GM21619 (cell line): ENCODE measurements around the gene ZBTB46.
"Not testable (repeated sequence)": the region's sequence is repeated elsewhere in the genome, so short reads cannot be mapped to it uniquely, and the experiment has no call there.

Experiments used
- ATAC-seq: cut with Tn5 transposase; IDR thresholded peaks from one replicate; pipeline ENCODE4 v1.9.1; 2021; ENCODE audit not compliant: unreplicated experiment

Gene ZBTB46

DNA sequence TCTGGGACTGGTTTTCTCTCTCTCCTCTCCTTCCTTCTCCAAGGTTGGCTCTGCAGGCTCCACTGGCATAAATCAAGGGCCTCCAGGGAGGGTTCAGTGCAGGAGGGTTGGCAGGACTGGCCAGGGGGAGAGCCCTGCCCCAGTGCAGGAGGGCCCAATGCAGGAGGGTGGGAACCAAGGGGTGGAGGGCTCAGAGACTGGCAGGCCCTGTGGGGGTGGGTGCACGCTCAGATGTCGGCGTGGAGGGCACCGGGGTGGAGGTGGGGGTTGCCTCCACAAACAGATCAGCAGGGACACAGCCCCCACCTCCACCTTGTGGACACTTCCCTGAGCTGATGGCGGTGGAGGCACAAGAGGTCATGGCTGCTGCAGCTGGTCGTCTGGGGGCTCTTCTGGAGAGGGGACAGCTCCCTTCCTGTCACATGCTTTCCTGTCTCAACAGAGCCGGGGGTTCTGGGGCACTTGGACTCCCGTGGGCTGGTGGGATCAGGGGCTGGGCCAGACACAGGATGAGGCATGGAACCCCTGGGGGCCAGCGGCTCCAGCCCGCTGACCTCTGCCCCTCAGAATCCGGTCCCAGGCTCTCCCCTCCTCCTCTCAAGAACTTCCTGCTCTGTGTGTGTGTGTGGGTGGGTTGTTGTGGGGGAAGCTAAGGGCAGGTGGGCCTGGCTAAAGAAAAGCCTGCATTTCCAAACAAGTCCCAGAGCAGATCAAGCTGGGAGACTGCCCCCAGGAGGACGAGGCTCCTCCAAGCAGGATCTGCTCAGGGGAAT lies 27.5 kb upstream of the ZBTB46 start:
- ATAC-seq = no peak

DNA sequence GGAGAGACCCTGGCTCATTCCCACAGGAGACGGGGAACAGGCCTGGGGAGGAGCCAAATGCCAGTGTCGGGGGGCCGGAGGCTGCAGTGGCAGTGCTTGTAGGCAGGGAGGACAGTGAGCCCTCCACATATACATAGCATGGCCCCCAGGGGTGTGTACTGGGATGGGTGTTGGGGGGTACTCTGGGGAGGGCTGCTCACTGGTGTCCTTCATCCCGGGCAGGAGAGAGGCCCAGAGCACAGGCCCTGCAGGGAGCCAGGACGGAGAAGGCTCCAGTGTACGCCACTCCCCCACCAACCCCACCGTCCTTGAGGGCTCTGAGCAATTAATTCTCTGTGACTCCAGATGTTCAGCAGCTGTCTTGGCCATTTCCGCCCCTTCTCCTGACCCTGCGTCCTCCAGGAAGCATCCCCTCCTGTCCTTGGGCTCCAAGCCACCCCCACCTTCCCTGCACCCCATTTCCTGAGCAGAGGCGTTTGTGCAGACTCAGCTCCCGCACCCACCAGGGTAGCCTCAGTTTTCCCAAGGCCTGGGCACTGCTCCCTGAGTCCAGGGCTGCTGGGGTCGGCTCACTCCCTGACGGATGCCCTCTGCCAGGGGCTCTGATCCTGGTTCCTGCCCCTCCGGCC lies 26.8 kb upstream of the ZBTB46 start:
- ATAC-seq = no peak

DNA sequence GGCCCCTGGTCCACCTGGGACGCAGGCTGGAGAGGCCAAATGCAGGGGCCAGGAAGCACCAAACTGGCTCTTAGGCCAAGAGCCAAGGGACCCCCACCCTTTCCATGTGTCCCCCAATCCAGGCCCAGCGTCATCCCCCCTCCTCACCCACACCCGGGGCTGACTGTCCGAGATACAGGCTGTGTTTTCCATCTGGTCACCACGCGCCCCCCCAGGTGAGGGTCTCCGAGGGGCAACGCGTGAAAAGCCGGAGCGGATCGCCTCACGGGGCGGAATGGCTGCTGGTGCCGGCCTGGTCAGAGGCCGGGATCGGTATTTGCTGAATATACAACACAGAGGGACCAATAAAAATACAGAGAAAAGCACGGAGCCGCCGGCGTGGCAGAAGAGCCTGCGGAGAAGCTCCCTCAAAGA lies 25.0 kb upstream of the ZBTB46 start:
- ATAC-seq = no peak

DNA sequence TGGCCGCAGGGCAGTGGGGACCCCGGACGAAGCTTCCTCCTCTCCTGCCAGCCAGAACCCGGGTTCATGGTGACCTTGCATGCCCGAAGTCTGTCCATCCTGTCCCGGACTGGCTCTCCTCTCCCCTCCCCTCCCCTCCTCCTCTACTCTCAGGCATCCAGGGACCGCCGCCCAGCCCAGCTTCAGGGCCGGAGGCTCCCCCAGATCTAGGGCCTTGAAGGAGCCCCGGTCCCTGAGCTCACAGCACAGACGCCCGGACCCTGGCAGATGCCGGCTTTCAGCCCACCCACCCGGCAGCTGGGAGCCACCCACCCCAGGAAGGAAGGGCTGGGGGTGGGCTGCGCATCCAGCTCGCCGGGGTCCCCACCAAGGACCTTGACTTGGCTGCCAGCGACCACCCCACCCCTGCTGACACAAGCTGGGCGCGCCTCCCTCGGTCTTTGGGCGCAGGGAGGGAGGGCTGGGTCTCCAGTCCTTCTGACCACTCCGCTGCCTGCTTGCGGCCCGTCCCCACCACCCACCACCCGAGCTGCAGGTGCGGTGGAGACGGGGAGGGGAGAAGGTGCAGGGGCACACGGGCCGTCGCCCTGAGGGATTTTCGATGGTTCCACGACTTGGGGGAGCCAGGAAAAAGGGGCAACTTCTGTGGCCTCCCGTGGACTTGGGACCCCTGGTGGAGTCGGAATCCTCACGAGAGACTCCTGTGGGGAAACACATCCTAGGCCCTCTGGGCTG lies 24.5 kb upstream of the ZBTB46 start:
- no peak for ATAC-seq

- no peak for ATAC-seq
Observed at GRCh38 chr20:63854766-63855362, 23.8 kb upstream of the ZBTB46 start.

DNA sequence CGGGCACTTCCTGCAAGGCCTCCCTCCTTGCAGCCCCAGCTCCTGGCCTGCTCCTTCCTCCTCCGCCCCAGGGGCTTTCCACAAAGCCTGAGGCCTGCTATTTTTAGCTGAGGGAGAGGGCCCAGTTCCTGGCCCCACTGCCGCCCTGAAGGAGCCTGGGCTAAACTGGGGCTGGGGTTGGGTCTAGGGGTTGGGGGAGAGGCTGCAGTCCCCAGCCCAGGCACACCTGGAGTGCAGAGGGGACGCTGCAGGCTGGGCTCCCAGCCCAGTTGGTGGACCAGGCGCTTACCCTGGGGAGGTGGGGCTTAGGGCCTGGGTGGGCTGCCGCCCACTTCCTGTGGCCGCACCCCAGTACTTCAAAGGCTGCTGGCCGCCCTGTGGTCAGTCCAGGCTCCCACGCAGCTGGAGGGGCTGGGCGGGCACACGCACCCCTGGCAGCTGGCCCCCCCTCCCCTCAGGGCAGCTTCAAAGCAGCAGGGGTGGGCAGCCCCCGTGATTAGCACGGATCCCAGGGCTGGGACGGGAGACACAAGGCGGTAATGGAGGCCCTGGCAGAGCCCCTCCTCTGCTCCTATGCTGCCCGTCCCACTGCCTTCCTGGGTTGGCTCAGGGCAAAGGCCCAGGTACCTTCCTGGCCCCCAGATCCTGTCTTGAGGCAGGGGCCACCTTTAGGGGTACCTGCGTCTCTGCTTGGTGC lies 23.2 kb upstream of the ZBTB46 start:
- ATAC-seq = no peak

- not testable (repeated sequence) for ATAC-seq
Observed at GRCh38 chr20:63853733-63854068, 22.6 kb upstream of the ZBTB46 start.

GRCh38 chr20:63851548-63851943 lies 20.5 kb upstream of the ZBTB46 start:
- ATAC-seq = not testable (repeated sequence)

- peak; percentile 78 for ATAC-seq
Observed at GRCh38 chr20:63850689-63851547, 19.9 kb upstream of the ZBTB46 start.

DNA sequence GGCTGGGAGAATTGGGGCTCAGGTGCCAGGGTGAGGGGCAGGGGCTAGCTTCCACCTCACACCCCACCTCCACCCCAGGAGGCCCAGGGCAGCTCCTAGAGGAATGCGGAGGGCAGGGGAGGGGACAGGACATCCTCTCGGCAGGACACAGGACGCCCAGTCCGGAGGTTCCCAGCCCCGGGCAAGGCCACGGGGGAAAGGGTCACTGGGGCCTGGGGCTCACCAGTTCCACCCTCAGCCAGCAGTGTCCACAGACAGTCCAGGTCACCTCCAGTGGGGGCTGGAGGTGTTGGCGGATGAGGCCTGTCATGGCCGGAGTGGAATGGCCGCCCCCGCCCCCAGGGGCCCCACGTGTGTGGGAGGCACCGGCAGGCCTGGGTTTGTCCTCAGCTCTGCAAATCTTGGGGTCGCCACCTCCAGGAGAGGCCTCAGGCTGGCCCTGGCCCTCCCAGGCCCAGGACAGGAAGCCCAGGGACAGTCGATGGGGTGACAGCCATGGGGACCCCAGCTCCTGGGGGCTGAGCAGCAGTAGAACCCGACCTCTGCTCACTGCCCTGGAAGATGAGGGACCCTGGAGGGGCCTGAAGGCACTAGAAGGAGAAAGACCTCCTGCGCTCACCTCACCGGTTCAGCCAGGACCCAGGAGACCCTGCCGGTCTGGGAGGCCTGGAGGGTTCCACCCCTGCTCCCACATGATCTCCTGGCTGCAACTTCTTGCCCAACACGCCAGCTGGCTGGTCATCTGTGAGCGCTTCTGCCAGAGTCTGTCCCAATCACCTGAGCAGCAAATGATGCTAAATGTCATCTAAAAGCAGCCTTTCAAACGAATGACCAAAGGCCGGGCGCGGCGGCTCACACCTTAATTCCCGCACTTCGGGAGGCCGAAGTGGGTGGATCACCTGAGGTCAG lies 17.2 kb upstream of the ZBTB46 start:
- no peak for ATAC-seq

- ATAC-seq = no peak
Observed at GRCh38 chr20:63847237-63848002, 16.4 kb upstream of the ZBTB46 start.

- no peak for ATAC-seq
Observed at GRCh38 chr20:63846888-63847236, 15.8 kb upstream of the ZBTB46 start.

DNA sequence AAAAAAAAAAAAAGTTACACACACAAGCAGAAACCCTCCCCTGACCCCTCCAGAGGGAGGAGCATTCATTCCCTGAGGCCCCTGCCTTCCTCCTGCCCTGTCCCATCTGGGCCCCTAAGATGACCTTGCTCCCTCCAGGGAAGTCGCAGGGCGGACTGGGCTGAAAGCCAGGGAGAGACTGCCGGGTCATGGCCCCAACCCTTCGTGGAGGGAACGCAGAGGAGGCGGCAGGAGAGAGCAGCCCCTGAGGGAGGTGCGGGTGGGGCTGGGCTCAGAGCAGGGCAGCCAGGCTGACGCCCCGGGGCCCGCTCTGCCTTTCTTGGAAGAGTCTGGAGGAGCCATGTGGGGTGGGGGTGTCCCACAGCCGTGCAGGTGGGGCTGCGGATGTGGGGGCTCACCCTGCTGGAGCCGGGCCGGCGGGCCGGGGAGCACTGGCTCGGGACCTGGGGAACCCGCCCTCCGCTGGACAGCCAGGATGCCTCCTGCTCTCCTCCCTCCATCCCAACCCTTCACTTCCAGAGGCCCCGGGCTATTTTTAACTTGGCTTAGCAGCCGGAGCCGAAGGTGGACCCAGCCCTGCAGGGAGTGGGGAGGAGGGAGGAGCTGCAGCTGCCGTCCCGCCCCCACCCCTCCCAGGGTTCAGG lies 15.2 kb upstream of the ZBTB46 start:
- ATAC-seq = no peak

DNA sequence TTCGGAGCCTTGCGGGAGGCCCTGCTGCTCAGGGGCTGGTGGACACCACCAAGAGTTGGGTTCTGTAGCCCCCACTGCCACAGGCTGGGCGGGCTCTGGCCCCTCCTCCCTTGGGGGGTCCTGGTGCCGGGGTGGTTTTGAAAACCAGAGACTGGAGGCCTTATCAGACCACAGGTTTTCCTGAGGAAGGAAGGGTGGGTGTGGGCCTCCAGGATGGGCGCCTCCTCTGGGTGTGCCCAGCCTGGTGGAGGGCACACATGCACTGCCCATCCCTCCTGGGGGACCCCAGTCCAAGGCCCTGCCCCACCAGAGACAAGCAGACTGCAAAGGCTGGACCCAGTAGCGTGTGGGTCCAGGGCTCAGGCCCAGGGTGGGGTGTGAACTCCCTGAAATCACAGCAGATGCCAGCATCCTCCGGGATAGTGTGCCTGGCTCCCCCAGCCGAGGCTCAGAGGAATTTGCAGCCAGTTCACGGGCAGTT lies 13.5 kb upstream of the ZBTB46 start:
- no peak for ATAC-seq

DNA sequence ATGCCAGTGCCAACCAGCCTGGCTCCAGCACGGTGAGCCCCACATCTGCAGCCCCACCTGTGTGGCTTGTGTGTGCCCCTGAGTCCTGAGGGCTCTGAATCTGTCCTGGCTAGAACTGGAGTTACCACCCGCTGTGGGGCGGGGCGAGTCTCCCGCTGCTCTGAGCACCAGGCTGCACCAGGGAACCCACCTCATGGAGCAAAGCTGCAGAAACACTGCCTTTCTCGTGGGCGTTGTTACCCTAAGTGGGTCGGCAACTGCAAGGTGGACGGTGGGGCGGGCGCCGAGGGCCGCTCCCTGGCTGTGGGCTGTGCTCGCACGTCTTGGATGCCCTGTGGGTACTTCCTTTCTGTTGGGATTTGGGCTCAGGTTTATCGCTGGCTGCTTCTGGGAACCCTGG lies 12.7 kb upstream of the ZBTB46 start:
- no peak for ATAC-seq

DNA sequence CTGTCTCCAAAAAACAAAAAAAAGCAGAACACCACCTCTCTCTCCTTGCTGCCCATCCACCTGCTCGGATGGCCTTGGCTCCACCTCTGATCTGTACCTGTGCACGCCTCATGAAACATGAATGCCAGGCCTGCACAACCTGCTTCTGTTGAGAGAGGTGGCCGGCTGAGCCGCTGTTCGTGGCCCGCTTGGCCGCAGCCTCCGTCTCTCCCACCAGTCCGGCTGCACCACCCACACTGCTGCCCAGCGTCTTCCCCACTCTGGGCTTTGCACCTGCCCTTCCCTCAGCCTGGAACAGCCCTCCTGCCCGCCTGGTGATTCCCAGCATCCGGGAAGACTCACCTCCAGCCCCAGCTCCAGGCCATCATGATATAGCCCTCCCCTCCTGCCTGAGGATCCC lies 12.2 kb upstream of the ZBTB46 start:
- ATAC-seq = no peak

DNA sequence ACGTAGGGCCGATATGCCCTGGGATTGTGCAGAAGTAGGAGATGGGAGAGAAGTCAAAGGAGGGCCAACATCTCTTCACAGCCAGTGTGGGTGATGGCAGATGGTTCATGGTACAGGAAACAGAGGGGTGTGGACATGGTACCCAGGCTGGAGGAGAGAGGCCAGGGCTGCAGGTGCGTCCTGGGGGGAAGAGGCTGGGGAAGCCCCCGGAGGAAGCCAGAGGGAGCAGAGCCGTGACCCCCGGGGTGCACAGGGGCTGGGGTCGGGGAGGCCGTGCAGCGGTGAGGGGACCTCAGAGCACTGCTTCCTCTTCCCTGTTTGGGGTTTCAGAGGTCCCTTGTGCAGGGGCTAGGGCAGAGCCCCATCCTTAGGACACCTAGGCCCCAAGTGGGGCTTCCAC lies 11.2 kb upstream of the ZBTB46 start:
- no peak for ATAC-seq

DNA sequence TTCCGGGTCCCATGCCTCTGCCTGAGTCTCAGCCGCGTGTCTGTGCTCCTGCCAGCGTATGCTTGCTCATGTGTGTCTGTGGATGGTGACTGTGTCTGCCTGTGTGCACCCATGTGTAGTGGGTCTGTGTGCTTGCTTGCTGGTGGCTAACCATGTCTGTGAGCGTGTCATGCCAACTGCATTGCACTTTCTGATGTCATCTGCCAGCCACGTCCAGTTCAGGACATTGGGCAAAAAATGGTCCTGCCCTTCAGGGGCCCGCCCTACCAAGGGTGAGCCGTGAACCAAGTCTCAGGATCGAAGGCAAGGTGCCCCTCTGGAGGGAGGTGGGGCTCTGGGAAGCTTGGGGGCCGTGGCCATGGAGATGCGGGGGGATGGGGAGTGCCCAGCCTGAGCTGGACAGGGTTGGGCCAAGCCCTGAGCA lies 9.4 kb upstream of the ZBTB46 start:
- ATAC-seq = no peak
